OCI-LY3 (cell line): ENCODE data around the gene ATP2C1.

Experiments
- H2AFZ ChIP-seq: fragments of 200-600, 300-600 bp; shearing (Covaris generic); 2 replicates; pipeline ENCODE4 v1.6.0; 2014; ENCODE audit warnings: antibody characterized with exemption, low read depth, low read length
- H3K27ac ChIP-seq: fragments of 200-600, 300-600 bp; sonication (generic); 2 replicates; pipeline ENCODE4 v1.5.1; 2014; ENCODE audit warnings: mild to moderate bottlenecking, low read length, moderate library complexity, mixed read lengths
- H3K27me3 ChIP-seq: fragments of 200-600, 300-600 bp; sonication (generic); 2 replicates; pipeline ENCODE4 v1.6.1; 2014; ENCODE audit warnings: low read depth, low read length, mixed read lengths
- H3K36me3 ChIP-seq: fragments of 200-600, 300-600 bp; sonication (generic); replicated peaks from 2 replicates; pipeline ENCODE3; 2014; ENCODE audit warnings: low read depth, low read length, mixed read lengths
- H3K4me1 ChIP-seq: fragments of 300-600, 200-600 bp; sonication (generic); 2 replicates; pipeline ENCODE4 v1.6.1; 2014; ENCODE audit warnings: low read length, mixed read lengths
- H3K4me2 ChIP-seq: fragments of 200-600, 300-600 bp; sonication (generic); 2 replicates; pipeline ENCODE4 v1.6.1; 2014; ENCODE audit warnings: low read length, mixed read lengths
- H3K4me3 ChIP-seq: fragments of 300-600, 200-600 bp; sonication (generic); 2 replicates; pipeline ENCODE4 v1.5.1; 2014; ENCODE audit warnings: antibody characterized with exemption, mild to moderate bottlenecking, low read length, moderate library complexity
- H3K79me2 ChIP-seq: fragments of 300-600, 200-600 bp; shearing (Covaris generic); 2 replicates; pipeline ENCODE4 v1.6.1; 2014; ENCODE audit warnings: mild to moderate bottlenecking, low read length, mixed read lengths
- H3K9ac ChIP-seq: fragments of 300-600, 200-600 bp; shearing (Covaris generic); 2 replicates; pipeline ENCODE4 v1.6.0; 2014; ENCODE audit warnings: mild to moderate bottlenecking, low read length, moderate library complexity
- H3K9me3 ChIP-seq: fragments of 200-600, 300-600 bp; shearing (Covaris generic); 2 replicates; pipeline ENCODE4 v1.6.1; 2014; ENCODE audit warnings: low read length, mixed read lengths; ENCODE audit not compliant: insufficient read depth
- H4K20me1 ChIP-seq: fragments of 200-600, 300-600 bp; sonication (generic); 2 replicates; pipeline ENCODE4 v1.6.1; 2016; ENCODE audit warnings: low read length, mixed read lengths; ENCODE audit not compliant: insufficient read depth
- CTCF ChIP-seq: fragments of 200-600, 300-600 bp; sonication (generic); IDR thresholded peaks from 2 replicates; pipeline ENCODE4 v1.5.1; 2014; ENCODE audit warnings: antibody characterized with exemption, low read length, low read depth
- EZH2phosphoT487 ChIP-seq: fragments of 200-600 bp; shearing (Covaris generic); IDR thresholded peaks from 2 replicates; pipeline ENCODE4 v1.6.1; 2018; ENCODE audit warnings: antibody characterized with exemption, mixed run types, low read depth

ATP2C1 gene

GRCh38 chr3:130916507-130917167, 22.8 kb downstream of the ATP2C1 start:
- H3K4me1 ChIP-seq: peaks cover 6% of the 10 kb centered on the region
- peaks cover 8% of the 10 kb centered on the region for H3K36me3 ChIP-seq
- peaks cover 37% of the 10 kb centered on the region for H3K79me2 ChIP-seq
- H3K4me3 ChIP-seq: no peak overlapping the region
- no peak overlapping the region for H2AFZ ChIP-seq
- no peaks in the 10 kb centered on the region for H3K9me3 ChIP-seq
- no peak overlapping the region for H3K9ac ChIP-seq
- H4K20me1 ChIP-seq: peaks cover 5% of the 10 kb centered on the region; the same call in 1 of the 2 replicates
- H3K27ac ChIP-seq: no peak overlapping the region
- no peak overlapping the region for H3K4me2 ChIP-seq
- TF ChIP-seq EZH2phosphoT487 (no peak), CTCF (no peak)
- no peaks in the 10 kb centered on the region for H3K27me3 ChIP-seq

- H3K36me3 ChIP-seq: peaks cover 8% of the 10 kb centered on the region
- no peaks in the 10 kb centered on the region for H3K9me3 ChIP-seq
- TF ChIP-seq CTCF: no peak
- no peak for TF ChIP-seq EZH2phosphoT487
- no peak overlapping the region for H3K4me3 ChIP-seq
- H3K27ac ChIP-seq: no peak overlapping the region
- no peaks in the 10 kb centered on the region for H3K27me3 ChIP-seq
- no peak overlapping the region for H2AFZ ChIP-seq
- peaks cover 44% of the 10 kb centered on the region for H3K79me2 ChIP-seq
- no peak overlapping the region for H3K9ac ChIP-seq
- H3K4me1 ChIP-seq: peaks cover 6% of the 10 kb centered on the region
- peaks cover 4% of the 10 kb centered on the region; the same call in 1 of the 2 replicates for H4K20me1 ChIP-seq
- no peak overlapping the region for H3K4me2 ChIP-seq
Observed at GRCh38 chr3:130918328-130918727, 24.4 kb downstream of the ATP2C1 start.

- Histone ChIP-seq H4K20me1 (peaks cover 30% of the 10 kb centered on the region; the same call in 1 of the 2 replicates), H3K4me3 (no peak overlapping the region), H3K4me1 (peaks cover 11% of the 10 kb centered on the region), H2AFZ (no peak overlapping the region), H3K79me2 (peaks cover 60% of the 10 kb centered on the region), H3K9me3 (no peaks in the 10 kb centered on the region), H3K36me3 (no peaks in the 10 kb centered on the region), H3K4me2 (peak overlapping the region; percentile 16), H3K27ac (no peak overlapping the region), H3K9ac (no peak overlapping the region), H3K27me3 (no peaks in the 10 kb centered on the region)
- TF ChIP-seq EZH2phosphoT487 (no peak), CTCF (no peak)
Observed at GRCh38 chr3:130925628-130926027, 31.7 kb downstream of the ATP2C1 start.

- Histone ChIP-seq H3K4me1 (peaks cover 11% of the 10 kb centered on the region), H3K4me3 (no peak overlapping the region), H3K4me2 (no peak overlapping the region), H2AFZ (no peak overlapping the region), H3K9me3 (no peaks in the 10 kb centered on the region), H3K36me3 (no peaks in the 10 kb centered on the region), H3K79me2 (peaks cover 57% of the 10 kb centered on the region), H3K27me3 (no peaks in the 10 kb centered on the region), H3K27ac (no peak overlapping the region), H4K20me1 (peaks cover 30% of the 10 kb centered on the region; the same call in 1 of the 2 replicates), H3K9ac (no peak overlapping the region)
- TF ChIP-seq CTCF: no peak
- no peak for TF ChIP-seq EZH2phosphoT487
Observed at GRCh38 chr3:130926504-130926903, 32.6 kb downstream of the ATP2C1 start.
